Measurements from ENCODE around the gene GPX2. TPM values are rescaled to one million over a fixed set of nuclear protein-coding genes. Genes with fewer than 3 reads are reported as not detected.

Gene GPX2
- total and polyA plus RNA-seq, 10 of the 15 experiments (the other 5 are each of a cell fraction or from before 2014, with no cell fraction given), result not detected

- ChIA-PET CTCF (interaction anchor here (0.6 to 1.4 kb wide), 4 partner anchors 12 to 117 kb away, joined by 3 to 4 read pairs (median 4); no protein-coding TSS in a partner anchor), POLR2A (interaction anchor here (0.5 kb wide), 1 partner anchor 36 kb away, joined by 3 read pairs; no protein-coding TSS in a partner anchor), SMC1A (ENCODE audit: uncharacterized antibody, unreplicated experiment) (no interaction called here), RAD21 (ENCODE audit: unreplicated experiment) (no interaction called here)
- intact Hi-C loops (cut with micrococcal nuclease; ENCODE audit: unreplicated experiment), result no loop called here
- ATAC-seq, result no peak
- no peaks in the 10 kb centered on the region for H4K20me1 ChIP-seq (ENCODE audit: control insufficient read depth, insufficient read depth)
- BruUV-seq (replicated peaks), result no TSS peak
- no peak overlapping the region for H3K27ac ChIP-seq (ENCODE audit: control insufficient read depth, insufficient read depth)
- no peaks in the 10 kb centered on the region for H3K27me3 ChIP-seq (replicated peaks in 1 of 2; ENCODE audit: control insufficient read depth in 2 of 2, insufficient read depth in 2 of 2, low read length in 1 of 2)
- no peak overlapping the region for H2AFZ ChIP-seq (ENCODE audit: control insufficient read depth, low read depth, low read length)
- no peak overlapping the region for H3K4me2 ChIP-seq (ENCODE audit: control insufficient read depth, insufficient read depth)
- no peak for FAIRE-seq
- H3K36me3 ChIP-seq (ENCODE audit: control insufficient read depth in 2 of 2, insufficient read depth in 2 of 2, low read length in 1 of 2), result peaks cover 4 to 5% of the 10 kb centered on the region in 2 experiments
- no peak overlapping the region for H3K4me3 ChIP-seq
- in situ Hi-C loops (cut with MboI), result no loop called here
- no peaks in the 10 kb centered on the region for H3K4me1 ChIP-seq (ENCODE audit: control insufficient read depth, insufficient read depth, low read length)
- H3K9ac ChIP-seq (ENCODE audit: control insufficient read depth, insufficient read depth, low read length), result no peak overlapping the region
- WGBS (ENCODE audit: insufficient coverage, insufficient replicate concordance, low lambda C conversion rate, missing lambda C conversion rate), result 68% methylated on average over 3 of the region's 3 CpGs
- no peaks in the 10 kb centered on the region for H3K9me3 ChIP-seq (replicated peaks; ENCODE audit: control insufficient read depth, insufficient read depth, low read length)
- H3K79me2 ChIP-seq (ENCODE audit: control insufficient read depth, insufficient read depth, low read length), result no peaks in the 10 kb centered on the region
- no peak for TF ChIP-seq RCOR1 (conservative IDR thresholded peaks at IDR 0.05; ENCODE audit: low read depth, low read length)
- no peak for TF ChIP-seq NR2F1 (conservative IDR thresholded peaks at IDR 0.05)
- no peak for TF ChIP-seq CHD4 (IDR thresholded peaks at IDR 0.05)
- DNase-seq (ENCODE audit: low read depth, low spot score), result no peak
These were observed 2.1 kb downstream of the GPX2 start for GRCh38 chr14:64940336-64940910.

DNA sequence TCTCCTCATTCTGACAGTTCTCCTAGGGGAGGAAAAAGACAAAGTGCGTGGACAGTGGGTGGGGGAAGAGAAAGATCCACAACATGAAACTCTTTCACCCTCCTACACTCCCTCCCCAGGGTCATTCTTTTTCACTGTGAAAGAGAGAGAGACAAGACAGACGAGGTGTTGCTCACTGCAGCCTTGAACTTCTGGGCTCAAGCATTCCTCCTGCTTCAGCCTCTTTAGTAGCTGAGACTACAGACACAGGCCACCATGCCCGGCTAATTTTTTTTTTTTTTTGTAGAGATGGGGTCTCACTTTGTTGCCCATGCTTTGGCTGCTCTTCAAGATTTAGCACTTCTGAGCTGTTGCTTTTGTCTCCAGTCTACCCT is 2.7 kb downstream of the GPX2 start:
- no TSS peak for BruUV-seq (replicated peaks)
- peaks cover 4 to 5% of the 10 kb centered on the region in 2 experiments for H3K36me3 ChIP-seq (ENCODE audit: control insufficient read depth in 2 of 2, insufficient read depth in 2 of 2, low read length in 1 of 2)
- H3K4me2 ChIP-seq (ENCODE audit: control insufficient read depth, insufficient read depth), result no peak overlapping the region
- no peaks in the 10 kb centered on the region for H4K20me1 ChIP-seq (ENCODE audit: control insufficient read depth, insufficient read depth)
- no peaks in the 10 kb centered on the region for H3K4me1 ChIP-seq (ENCODE audit: control insufficient read depth, insufficient read depth, low read length)
- ChIA-PET CTCF (interaction anchor here (0.6 to 1.4 kb wide), 4 partner anchors 13 to 116 kb away, joined by 3 to 4 read pairs (median 4); no protein-coding TSS in a partner anchor), SMC1A (ENCODE audit: uncharacterized antibody, unreplicated experiment) (no interaction called here), POLR2A (no interaction called here), RAD21 (ENCODE audit: unreplicated experiment) (interaction anchor here (1.6 kb wide), 1 partner anchor 13 kb away, joined by 4 read pairs; no protein-coding TSS in a partner anchor)
- intact Hi-C loops (cut with micrococcal nuclease; ENCODE audit: unreplicated experiment), result no loop called here
- in situ Hi-C loops (cut with MboI), result no loop called here
- ATAC-seq, result no peak
- H3K79me2 ChIP-seq (ENCODE audit: control insufficient read depth, insufficient read depth, low read length), result no peaks in the 10 kb centered on the region
- no peak overlapping the region for H3K27ac ChIP-seq (ENCODE audit: control insufficient read depth, insufficient read depth)
- H2AFZ ChIP-seq (ENCODE audit: control insufficient read depth, low read depth, low read length), result no peak overlapping the region
- no peak for FAIRE-seq
- no peak overlapping the region for H3K4me3 ChIP-seq
- H3K27me3 ChIP-seq (replicated peaks in 1 of 2; ENCODE audit: control insufficient read depth in 2 of 2, insufficient read depth in 2 of 2, low read length in 1 of 2), result no peaks in the 10 kb centered on the region
- H3K9ac ChIP-seq (ENCODE audit: control insufficient read depth, insufficient read depth, low read length), result no peak overlapping the region
- no peak for TF ChIP-seq SREBF2 (IDR thresholded peaks at IDR 0.05; ENCODE audit: low read length)
- TF ChIP-seq KDM1A (IDR thresholded peaks at IDR 0.05; ENCODE audit: borderline replicate concordance), result no peak
- TF ChIP-seq KLF5 (IDR thresholded peaks at IDR 0.05; ENCODE audit: partially characterized antibody), result no peak
- no peak for TF ChIP-seq PBX3 (IDR thresholded peaks at IDR 0.05; ENCODE audit: insufficient replicate concordance, low read depth, low read length)
- no peak for TF ChIP-seq SRF (IDR thresholded peaks at IDR 0.05; ENCODE audit: low read depth in 2 of 2, low read length in 2 of 2)
- no peak for TF ChIP-seq FOXK2 (IDR thresholded peaks at IDR 0.05)
- no peak for TF ChIP-seq HCFC1 (IDR thresholded peaks at IDR 0.05; ENCODE audit: low read length)
- no peak for TF ChIP-seq ZZZ3 (IDR thresholded peaks at IDR 0.05; ENCODE audit: control insufficient read depth, insufficient read length, low read depth)
- TF ChIP-seq, protein P1, sequence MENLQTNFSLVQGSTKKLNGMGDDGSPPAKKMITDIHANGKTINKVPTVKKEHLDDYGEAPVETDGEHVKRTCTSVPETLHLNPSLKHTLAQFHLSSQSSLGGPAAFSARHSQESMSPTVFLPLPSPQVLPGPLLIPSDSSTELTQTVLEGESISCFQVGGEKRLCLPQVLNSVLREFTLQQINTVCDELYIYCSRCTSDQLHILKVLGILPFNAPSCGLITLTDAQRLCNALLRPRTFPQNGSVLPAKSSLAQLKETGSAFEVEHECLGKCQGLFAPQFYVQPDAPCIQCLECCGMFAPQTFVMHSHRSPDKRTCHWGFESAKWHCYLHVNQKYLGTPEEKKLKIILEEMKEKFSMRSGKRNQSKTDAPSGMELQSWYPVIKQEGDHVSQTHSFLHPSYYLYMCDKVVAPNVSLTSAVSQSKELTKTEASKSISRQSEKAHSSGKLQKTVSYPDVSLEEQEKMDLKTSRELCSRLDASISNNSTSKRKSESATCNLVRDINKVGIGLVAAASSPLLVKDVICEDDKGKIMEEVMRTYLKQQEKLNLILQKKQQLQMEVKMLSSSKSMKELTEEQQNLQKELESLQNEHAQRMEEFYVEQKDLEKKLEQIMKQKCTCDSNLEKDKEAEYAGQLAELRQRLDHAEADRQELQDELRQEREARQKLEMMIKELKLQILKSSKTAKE (IDR thresholded peaks at IDR 0.05; ENCODE audit: low read depth, poor library complexity, severe bottlenecking), result no peak
- no peaks in the 10 kb centered on the region for H3K9me3 ChIP-seq (replicated peaks; ENCODE audit: control insufficient read depth, insufficient read depth, low read length)
- 80% methylated on average over 3 of the region's 3 CpGs for WGBS (ENCODE audit: insufficient coverage, insufficient replicate concordance, low lambda C conversion rate, missing lambda C conversion rate)
- DNase-seq (ENCODE audit: low read depth, low spot score), result no peak

Data from GM12878 (cell line).